GM19324 (cell line): ENCODE measurements around the gene XIAP.
"Not testable (repeated sequence)": the region's sequence is repeated elsewhere in the genome, so short reads cannot be mapped to it uniquely, and the experiment has no call there.

Experiments used
- ATAC-seq: cut with Tn5 transposase; IDR thresholded peaks from one replicate; pipeline ENCODE4 v1.9.1; 2021; ENCODE audit warnings: mild to moderate bottlenecking, moderate library complexity; ENCODE audit not compliant: unreplicated experiment, low FRiP score

The XIAP gene

DNA sequence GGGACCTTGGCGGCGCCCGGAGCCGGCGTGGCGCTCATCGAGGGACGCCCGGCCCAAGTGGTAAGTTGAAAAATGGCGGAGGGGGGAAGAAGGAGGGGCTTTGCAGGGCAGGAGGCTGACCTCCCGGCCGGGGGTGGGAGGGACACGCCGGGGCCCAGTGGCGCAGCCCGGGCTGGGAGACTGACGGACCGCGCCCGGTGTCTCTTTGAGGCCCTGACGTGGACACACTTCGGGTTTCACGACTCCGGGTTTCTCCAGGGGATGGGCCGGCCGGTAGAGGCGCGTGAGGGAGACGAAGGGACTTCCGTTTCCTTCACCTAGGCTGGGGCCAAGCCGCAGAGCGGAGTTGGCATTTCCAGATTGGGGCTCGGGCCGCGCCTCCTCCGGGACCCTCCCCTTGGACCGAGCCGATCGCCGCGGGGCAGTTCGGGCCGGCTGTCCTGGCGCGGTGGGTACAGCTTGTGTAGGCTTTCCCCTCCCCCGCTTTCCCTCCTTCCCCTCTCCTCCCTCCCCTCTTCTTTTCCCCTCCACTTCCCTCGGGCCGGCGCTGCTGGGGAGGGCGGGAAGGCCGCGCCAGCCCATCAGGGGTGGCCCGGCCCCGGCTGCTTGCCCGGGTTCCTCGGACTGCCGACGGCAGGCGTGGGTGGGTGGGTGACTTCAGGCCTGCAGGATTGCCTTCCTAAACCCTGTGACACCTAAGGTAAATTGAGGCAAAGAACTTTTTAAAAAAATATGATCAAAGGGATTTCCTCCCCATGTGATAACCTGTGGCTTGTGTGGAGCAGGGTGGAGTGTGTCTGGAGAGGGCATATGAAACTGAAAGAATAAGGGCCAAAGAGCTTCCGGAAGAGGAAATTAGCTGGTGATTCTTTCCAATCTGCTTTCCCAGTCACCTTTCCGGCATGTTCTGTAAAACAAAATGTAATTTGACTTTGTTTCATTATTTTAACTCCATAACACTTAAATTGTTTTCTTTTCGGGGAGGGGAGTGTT is at the start of gene XIAP:
Gene XIAP (plus strand): TSS at position 208 of the 993 bp plus-strand sequence. CDS start 25,610 bp downstream, outside the sequence.
- ATAC-seq, result peak; percentile 81

DNA sequence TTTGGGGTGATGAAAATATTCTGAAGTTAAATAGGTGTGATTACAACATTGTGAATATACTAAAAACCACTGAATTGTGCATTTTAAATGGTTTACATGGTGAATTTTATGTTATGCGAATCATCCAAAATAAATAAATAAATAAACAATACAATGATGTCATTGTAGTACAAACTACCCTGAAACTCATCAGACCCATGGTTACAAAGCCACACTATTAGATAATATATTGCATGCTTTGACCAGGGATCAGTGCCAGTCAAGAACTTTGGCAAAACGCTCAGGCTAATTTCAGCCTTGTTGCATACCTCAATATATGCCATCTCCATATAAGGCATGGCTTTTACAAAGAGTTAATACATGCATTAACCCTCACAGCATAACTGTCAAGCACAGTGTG is 45.5 kb upstream of the XIAP start:
- ATAC-seq, result no peak

DNA sequence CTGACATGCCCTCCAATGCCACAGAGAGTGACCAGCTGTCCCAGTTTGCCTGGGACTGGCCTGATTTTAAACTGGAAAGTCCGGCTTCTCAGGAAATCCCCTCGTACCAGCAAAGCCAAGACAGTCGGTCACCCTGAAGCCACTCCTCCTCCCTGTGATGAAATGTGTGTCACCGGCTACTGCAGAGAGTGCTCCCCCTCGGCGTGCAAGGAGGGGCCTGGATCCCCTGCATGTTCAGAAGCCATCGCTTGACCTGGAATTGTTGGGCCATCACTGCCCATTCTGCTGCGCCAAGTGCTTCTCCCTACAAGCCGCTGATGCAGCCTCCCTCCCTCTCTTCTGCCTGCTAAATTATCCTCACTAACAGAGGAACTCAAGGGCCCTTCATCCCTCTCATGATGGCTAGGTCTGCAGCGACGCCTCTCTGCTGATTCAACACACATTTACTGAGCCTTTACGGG is 44.9 kb upstream of the XIAP start:
- ATAC-seq, result not testable (repeated sequence)

DNA sequence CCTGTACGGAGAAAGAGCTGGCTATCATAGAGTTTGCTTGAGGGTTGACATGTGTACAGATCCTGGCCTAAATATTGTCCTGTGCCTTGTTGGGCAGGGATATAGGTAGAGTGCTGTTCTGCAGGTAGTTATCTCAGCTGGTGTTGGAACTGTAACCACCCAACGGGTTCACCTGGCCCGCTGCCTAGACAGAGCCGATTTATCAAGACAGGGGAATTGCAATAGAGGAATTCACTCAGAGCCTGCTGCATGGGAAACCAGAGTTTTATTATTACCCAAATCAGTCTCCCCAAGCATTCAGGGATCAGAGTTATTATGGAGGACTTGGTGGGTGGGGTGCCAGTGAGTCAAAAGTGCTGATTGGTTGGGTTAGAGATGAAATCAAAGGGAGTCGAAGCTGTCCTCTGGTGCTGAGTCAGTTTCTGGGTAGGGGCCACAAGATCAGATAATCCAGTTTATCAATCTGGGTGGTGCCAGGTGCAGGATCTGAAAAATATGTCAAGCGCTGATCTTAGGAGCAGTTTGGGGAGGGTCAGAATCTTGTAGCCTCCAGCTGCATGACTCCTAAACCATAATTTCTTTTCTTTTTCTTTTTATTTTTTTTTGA is 42.5 kb upstream of the XIAP start:
- ATAC-seq, result no peak

DNA sequence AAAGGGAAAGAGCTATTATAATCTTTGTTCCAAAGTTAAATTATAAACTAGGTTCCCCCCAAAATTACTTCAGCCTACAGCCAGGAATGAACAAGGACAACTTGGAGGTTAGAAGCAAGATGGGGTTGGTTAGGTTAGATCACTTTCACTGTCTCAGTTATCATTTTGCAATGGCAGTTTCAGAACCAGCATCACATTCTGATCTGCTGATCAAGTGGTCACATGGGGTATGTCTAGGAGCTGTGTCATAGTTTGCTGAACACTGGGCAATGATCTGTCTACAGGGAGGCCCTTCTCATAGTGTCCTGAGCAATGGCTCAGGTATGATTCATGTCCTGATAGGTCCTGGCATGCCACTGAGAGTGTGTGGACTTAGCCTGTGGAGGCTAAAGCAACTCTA is 41.6 kb upstream of the XIAP start:
- ATAC-seq, result no peak

DNA sequence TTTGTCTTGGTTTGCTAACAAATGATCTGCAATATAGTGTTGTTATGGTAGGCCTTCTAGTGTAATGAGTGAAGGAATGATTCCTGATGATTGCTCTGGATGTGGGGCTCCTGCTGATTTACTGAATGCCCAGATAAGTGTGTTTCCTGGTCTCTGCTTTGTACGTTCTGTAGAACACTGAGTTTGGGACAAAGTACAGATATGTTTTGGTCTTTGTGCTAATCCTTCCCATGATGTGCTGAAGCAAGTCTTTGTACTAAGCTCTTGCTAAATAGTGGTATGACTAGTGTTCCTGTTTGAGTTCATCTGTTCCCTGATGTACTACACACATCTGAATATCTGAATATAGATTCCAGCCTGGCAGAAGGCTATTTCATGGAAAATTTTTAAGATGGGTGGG is 36.9 kb upstream of the XIAP start:
- no peak for ATAC-seq

DNA sequence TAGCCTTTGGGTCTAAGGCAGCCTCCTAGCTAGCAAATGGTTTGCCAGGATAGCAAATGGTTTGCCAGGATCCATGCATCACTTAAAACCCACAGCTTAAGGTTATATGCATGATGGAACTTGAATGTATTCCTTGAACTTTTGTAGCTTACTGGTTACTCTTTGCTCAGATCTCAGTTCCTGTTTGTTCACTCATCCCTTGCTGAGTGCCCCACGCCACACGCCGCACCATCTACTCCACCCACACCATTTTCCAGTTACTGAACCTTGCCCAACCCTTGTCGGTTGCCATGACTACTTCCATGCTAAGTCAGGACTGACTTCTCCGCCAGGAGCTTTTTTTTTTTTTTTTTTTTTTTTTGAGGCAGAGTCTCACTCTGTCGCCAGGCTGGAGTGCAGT is 29.5 kb upstream of the XIAP start:
- ATAC-seq, result peak; percentile 86

DNA sequence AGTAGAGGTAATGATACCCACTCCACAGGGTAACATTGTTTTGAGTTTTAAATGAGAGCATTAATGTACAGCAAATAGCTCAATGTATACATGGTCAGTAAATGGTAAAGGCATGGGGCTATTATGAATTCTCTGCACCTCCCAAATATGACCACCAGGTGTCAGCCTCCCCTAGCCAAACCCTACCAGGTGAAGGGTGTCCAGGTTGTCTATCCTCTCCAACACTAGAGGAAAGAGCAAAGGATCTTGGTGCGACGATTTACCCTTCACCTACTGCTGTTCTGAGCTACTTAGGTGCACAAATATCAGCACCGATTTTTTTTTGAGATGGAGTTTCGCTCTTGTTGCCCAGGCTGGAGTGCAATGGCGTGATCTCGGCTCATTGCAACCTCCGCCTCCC is 26.5 kb upstream of the XIAP start:
- ATAC-seq, result no peak

DNA sequence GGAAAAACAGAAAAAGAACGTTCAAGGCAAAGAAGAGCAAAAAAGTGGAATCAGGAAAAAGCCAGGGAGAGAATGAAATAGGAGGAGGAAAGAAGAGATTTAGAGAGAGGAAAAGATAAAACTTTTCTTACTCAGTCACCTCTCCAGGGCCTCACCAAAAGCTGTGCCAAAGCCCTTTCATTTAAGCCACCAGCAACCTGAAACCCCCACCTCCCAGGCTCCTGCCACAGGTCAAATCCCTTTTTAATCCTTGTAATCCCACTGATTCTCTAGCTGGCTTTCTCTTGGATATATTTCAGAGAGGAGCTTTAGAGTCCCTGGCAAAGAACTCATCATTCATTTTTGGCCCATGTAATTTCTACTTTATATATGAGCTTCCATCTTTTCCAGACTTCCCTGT is 25.7 kb upstream of the XIAP start:
- ATAC-seq, result no peak

DNA sequence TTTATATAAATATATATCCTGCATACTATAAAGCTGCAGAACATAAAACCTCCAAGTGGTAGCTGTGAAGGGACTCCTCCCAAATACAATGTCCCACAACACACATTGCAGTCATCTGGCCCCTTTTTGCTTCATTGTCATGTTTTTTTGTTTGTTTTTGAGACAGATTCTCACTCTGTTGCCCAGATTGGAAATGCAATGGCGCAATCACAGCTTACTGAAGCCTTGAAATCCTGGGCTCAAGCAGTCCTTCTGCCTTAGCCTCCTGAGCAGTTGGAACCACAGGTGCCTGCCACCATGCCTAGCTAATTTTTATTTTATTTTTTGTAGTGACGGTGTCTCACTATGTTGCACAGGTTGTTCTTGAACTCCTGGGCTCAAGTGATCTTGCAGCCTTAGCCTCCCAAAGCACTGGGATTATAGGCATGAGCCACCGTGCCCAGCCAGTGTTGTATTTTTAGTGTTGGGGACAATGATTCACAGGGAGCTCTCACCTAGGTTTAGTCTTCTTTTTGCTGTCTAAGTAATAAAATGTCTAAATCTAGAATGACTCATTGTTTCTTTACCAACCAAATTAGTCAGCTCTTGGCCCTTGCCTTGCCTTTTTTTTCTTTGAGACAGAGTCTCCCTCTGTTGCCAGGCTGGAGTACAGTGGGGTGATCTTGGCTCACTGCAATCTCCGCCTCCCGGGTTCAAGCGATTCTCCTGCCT is 24.0 kb upstream of the XIAP start:
- no peak for ATAC-seq

DNA sequence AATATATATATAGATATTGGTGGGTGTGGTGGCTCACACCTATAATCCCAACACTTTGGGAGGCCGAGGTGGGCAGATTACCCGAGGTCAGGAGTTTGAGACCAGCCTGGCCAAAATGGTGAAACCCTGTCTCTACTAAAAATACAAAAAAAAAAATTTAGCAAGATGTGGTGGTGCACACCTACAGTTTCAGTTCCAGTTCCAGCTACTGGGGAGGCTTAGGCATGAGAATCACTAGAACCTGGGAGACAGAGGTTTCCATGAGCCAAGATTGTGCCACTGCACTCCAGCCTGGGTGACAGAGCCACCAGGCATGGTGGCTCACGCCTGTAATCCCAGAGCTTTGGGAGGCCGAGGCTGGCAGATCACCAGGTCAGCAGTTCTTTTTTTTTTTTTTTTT is 14.7 kb upstream of the XIAP start:
- ATAC-seq, result not testable (repeated sequence)

DNA sequence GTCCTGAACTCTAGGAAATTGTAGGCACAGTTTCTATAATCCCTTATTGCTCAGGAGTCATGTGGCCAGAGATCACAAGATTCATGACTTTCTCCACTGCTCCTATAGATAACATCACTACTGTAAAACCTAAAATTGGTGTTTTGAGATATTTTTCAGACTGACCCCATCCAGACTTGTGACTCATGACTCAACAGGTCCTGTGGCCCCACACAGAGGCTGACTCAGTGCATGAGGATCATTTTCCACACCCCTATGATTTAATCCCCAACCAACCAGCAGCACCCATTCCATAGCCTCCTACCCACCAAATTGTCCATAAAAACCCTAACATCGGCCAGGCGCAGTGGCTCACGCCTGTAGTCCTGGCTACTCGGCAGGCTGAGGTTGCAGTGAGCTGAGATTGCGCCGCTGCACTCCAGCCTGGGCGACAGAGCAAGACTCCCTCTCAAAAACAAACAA is 13.2 kb upstream of the XIAP start:
- no peak for ATAC-seq

DNA sequence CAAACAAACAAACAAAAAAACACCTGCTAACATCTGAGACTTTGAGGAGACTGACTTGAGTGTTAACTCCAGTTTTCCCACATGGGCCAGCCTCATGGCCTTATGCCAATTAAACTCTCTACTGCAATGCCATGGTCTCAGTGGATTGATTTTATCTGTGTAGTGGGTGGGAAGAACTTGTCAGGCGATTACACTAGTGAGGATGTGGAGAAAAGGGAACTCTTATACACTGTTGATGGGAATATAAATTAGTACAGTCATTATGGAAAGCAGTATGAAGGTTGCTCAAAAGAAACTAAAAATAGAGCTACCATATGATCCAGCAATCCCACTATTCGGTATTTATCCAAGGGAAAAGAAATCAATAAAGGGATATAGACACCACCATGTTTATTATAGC is 12.8 kb upstream of the XIAP start:
- no peak for ATAC-seq

DNA sequence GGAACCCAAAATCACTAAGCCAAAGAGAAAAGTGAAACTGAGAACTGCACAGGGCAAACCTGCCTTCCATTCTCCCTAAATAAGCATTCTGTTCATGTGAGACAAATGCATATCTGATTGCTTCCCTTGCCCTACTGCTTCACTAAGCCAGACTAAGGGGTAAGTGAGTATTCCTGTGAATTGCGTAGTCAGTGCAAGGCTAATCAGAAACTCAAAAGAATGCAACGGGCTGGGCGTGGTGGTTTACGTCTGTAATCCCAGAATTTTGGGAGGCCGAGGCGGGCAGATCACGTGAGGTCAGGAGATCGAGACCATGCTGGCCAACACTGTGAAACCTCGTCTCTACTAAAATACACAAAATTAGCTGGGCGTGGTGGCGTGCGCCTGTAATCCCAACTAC is 10.8 kb upstream of the XIAP start:
- ATAC-seq, result no peak

DNA sequence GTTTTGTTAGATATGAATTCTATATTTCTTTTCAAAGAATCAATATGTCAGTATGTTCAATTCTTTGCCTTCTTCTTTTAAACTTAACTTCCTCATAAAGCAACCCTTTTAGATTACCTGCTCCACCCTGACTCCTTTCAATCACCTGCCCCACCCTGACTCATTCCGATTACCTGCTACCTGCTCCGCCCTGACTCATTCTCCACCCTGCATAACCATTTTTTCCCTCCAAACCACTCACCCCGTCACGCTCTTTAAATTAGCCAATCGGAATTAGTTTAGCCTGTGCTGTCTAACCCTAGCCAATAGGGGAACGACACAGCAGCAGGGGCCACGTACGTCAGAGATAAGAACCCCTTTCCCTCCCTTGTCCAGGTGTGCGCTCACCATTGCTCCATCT is 9.9 kb upstream of the XIAP start:
- not testable (repeated sequence) for ATAC-seq

DNA sequence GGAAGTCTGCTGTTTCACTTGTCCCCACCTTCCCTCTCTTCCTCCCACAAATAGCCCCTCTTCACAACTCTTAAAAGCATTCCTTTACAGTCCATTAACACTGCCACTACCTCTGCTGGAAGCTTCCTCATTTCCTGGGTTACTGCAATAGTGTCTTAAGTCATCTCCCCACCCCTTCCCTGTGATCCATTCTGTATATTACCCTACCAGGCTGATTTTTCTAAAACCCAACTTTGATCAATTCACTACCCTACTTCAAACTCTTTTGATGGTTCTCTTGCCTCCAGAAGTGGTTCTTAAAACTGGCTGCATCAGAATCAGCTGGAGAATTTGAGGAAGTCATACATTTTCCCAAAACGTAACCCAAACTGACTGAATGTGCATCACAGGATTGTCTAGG is 8.8 kb upstream of the XIAP start:
- ATAC-seq, result no peak

DNA sequence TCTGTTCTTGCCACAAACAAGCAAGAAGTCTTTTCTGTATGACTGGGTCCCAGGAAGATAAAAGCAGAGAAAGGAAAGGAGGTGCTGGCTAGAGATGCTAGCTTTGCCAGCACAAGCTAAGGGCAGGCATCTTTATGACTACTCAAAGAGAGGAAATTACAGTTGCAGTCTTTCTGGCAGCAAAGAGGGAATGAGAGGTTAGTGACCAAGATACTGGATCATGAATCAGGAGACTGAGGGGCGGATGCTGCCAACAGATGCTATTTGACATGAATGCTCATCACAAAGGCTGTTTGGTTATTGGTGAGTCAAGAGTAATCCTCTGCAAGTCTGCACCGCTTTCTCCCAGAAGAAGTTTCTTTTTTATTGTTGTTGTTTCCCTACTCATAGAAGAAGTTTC is 5.5 kb upstream of the XIAP start:
- ATAC-seq, result no peak

DNA sequence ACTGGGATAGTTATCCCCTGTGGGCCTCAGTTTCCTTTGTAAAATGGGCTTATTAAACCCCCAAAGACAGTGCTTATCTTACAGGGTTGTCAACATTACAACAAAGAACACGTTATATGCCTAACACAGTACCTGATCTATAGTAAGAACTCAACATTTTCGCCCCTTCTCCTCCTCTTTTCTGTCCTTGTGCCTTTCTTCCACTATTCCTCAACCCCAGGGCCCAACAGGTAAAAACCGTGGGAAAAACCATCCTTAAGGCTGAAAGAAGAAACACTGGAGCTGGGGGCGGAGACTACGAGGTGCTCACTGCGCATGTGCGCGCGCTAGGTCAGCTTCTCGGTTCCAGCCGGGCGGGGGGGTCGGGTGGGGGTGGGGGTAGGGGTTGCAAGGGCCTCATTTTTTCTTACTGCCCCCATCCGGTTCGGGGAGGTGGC is 426 bp upstream of the XIAP start:
- ATAC-seq, result peak; percentile 4

DNA sequence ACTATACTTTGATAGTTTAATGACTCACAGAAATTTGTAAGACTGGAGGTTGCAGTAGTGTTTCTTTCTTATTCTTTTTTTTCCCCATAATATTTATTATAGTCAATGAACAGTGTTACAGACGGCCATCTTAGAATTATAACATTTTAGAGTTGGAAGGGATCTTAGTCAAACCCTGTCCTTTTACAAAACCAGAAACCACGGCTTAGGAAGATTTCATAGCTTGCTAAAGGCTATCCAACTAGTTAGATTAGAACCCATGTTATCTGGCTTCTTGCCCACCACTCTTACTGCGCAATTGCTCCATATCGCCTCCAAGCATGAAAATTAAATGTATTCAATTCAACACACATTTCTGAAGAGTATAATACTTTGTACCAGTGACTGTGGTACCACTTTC is 1.1 kb downstream of the XIAP start:
- ATAC-seq, result no peak

DNA sequence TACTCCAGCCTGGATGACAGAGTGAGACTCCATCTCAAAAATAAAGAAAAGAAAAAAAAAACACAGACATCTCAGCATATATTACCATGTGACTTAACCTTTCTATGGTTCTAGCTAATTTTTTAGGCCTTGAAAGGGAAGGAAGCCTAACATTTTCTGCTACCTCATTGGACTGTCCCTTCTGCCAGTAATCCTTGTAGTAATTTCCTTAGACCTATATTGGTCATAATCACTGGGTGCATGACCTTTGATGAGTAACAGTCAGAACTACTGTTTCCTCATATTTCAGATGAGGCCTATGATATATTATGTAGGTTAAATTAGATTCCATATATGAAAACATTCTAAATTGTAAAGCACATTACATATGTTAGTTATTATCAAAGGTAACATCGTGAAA is 9.6 kb downstream of the XIAP start:
- no peak for ATAC-seq

DNA sequence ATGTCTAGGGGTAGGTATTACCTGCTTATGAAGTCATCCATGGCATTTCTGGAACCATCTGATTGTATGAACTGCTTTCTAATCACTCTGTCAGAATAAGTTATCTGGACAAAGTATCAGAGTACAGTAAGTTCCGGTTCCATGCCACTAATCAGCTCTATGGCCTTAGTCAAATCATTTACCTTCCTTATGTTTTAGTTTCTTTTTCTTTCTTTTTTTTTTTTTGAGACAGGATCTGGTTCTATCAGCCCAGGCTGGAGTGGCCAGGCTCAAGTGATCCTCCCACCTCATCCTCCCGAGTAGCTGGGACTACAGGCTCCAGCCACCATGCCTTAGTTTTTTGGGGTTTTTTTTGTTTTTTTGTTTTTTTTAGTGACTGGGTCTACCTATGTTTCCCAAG is 11.5 kb downstream of the XIAP start:
- peak; percentile 44 for ATAC-seq
